Measurements from ENCODE around the gene RAMACL.

RAMACL gene

DNA sequence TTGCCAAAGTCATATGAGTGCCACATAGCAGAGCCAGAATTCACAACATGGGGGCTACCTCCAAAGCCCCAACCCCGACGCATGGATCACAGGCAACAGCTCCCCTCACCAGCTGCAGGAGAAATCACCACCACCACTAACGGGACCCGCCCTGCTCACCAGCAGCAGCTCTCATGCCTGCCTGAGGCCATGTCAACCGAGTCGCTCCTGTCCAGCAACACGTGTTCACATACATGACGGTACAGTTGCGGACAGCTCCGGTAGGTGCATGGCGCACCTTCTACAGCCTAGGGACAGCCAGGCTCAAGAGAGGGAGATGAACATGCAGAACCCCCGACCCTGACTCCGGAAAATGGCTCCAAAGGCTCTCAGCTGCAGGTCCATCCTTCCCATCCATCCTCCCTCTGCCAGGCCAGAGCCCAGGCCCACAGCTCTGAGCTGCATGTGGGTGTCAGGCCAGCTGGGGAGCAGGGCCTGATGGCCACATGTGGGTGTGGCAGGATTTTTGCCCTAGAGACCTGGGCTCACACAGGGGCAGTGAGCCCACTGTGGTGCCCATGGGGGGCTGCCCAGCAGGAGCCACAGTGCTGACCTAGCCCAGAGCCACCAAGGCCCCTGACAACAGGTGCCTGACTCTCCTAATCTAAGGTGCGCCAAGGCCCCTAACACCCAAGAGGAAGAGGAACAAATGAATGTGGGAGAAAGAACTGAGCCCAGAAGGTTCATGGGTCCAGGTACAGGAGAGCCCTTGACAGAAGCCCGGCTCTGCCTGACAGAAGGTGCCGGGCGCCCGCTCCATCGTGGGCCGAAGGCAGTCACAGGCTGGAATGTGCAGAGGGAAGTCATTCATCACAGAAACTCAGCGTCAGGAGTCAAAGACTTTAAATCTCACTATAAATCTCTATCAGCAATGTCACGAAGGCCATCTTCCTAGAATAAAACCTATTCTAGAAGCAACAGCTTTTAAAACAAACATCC lies 30.1 kb upstream of the RAMACL start:
- TF ChIP-seq, protein P1, sequence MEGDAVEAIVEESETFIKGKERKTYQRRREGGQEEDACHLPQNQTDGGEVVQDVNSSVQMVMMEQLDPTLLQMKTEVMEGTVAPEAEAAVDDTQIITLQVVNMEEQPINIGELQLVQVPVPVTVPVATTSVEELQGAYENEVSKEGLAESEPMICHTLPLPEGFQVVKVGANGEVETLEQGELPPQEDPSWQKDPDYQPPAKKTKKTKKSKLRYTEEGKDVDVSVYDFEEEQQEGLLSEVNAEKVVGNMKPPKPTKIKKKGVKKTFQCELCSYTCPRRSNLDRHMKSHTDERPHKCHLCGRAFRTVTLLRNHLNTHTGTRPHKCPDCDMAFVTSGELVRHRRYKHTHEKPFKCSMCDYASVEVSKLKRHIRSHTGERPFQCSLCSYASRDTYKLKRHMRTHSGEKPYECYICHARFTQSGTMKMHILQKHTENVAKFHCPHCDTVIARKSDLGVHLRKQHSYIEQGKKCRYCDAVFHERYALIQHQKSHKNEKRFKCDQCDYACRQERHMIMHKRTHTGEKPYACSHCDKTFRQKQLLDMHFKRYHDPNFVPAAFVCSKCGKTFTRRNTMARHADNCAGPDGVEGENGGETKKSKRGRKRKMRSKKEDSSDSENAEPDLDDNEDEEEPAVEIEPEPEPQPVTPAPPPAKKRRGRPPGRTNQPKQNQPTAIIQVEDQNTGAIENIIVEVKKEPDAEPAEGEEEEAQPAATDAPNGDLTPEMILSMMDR (conservative IDR thresholded peaks at IDR 0.05): no peak
- H3K27ac ChIP-seq: no peak overlapping the region

- TF ChIP-seq, protein P1 (conservative IDR thresholded peaks at IDR 0.05): no peak
- H3K27ac ChIP-seq: no peak overlapping the region
Observed at GRCh38 chr6:166615059-166615770, 28.7 kb upstream of the RAMACL start.

DNA sequence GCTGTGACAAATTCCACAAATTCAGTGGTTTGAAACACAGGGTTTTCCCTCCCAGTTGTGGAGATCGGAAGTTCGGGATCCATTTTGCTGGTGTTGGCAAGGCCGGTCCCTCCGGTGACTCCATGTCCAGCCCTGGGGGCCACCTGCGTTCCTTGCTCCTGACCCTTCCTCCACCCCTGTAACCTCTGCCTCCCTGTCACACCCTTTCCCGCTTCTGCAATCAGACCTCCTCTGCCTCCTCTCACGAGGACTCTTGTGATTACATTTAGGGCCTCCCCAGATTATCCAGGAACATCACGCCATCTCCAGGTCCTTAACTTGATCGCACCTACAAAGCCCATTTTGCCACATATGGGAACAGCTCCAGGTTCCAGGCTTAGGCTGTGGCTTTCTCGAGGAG lies 28.1 kb upstream of the RAMACL start:
- no peak overlapping the region for H3K27ac ChIP-seq
- TF ChIP-seq, protein P1 (conservative IDR thresholded peaks at IDR 0.05): no peak

GRCh38 chr6:166614171-166614583 lies 27.7 kb upstream of the RAMACL start:
- no peak overlapping the region for H3K27ac ChIP-seq
- TF ChIP-seq, protein P1 (conservative IDR thresholded peaks at IDR 0.05): no peak

- TF ChIP-seq, protein P1 (conservative IDR thresholded peaks at IDR 0.05): no peak
Observed at GRCh38 chr6:166613027-166613426, 26.5 kb upstream of the RAMACL start.

DNA sequence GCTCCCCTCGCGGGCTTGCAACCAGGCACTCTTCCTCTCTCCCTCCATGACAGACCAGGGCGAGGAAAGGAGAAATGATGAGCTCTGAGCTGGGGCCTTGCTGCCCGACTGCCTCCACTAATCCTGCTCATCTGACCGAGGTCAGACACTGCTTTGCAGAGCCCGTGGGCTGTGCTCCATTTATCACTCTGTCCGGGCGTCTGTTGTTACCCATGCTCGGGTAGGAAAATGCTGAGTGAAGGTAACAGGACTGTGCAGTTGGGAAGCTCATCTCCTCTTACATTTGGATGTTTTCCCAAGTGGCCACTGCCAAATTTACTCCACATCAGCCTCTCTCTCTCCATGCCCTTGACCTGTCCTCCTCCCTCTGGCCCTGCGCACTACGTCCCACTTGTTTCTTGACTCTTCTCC lies 26.0 kb upstream of the RAMACL start:
- TF ChIP-seq, protein P1 (conservative IDR thresholded peaks at IDR 0.05): no peak
- H3K27ac ChIP-seq: no peak overlapping the region

More at GRCh38 chr6:166613027-166613426, 26.5 kb upstream of the RAMACL start:
- no peak overlapping the region for H3K27ac ChIP-seq

DNA sequence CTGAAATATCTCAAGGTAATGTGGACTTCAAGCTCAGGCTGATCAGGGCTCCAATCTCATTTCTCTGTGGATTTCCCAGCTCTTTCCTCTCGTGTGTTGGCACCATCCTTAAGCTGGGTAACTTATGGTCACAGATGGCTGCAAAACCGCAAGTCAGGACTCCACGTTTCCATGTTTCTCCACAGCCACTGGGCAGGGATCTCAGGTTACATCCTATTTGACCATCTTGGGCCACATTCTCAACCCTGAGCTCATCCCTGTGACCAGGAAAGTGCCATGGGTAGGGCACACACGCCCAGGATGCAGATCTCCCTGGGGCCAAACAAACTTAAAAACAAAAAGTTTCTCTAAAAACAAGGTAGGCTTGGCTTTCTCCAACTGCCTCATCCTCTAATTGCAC lies 25.2 kb upstream of the RAMACL start:
- TF ChIP-seq, protein P1 (conservative IDR thresholded peaks at IDR 0.05): no peak
- no peak overlapping the region for H3K27ac ChIP-seq
